Effector memory CD4-positive, alpha-beta T cell (primary cell): ENCODE measurements around the gene TUBA1A.
"Not testable (repeated sequence)": the region's sequence is repeated elsewhere in the genome, so short reads cannot be mapped to it uniquely, and the experiment has no call there.

Source experiments
- DNase-seq, 3 donors: peaks; one replicate each; pipeline ENCODE4 v3.0.0-alpha.2; 2020
- H3K27ac ChIP-seq: 2 replicates; pipeline ENCODE4 v1.7.0; 2013; ENCODE audit warnings: mild to moderate bottlenecking, low read length, moderate library complexity; ENCODE audit not compliant: insufficient read depth, poor library complexity, severe bottlenecking
- H3K27me3 ChIP-seq: replicated peaks from 2 replicates; pipeline ENCODE4 v1.7.0; 2013; ENCODE audit warnings: mild to moderate bottlenecking, low read length; ENCODE audit not compliant: insufficient read depth, control insufficient read depth, poor library complexity, severe bottlenecking
- H3K36me3 ChIP-seq: 2 replicates; pipeline ENCODE4 v1.7.0; 2013; ENCODE audit warnings: mild to moderate bottlenecking, low read length, moderate library complexity; ENCODE audit not compliant: control insufficient read depth, insufficient read depth
- H3K4me1 ChIP-seq: 2 replicates; pipeline ENCODE4 v1.7.0; 2013; ENCODE audit warnings: low read length, mild to moderate bottlenecking; ENCODE audit not compliant: control insufficient read depth, insufficient read depth, poor library complexity, severe bottlenecking
- H3K4me3 ChIP-seq: 2 replicates; pipeline ENCODE4 v1.7.0; 2013; ENCODE audit warnings: low read length, low read depth, mild to moderate bottlenecking; ENCODE audit not compliant: insufficient read depth, poor library complexity, severe bottlenecking
- H3K9me3 ChIP-seq: 2 replicates; pipeline ENCODE4 v1.7.0; 2013; ENCODE audit warnings: mild to moderate bottlenecking, low read length, moderate library complexity; ENCODE audit not compliant: control insufficient read depth

TUBA1A gene

GRCh38 chr12:49188201-49188915 lies 522 bp downstream of the TUBA1A start:
- Histone ChIP-seq H3K36me3 (peaks cover 12% of the 10 kb centered on the region), H3K4me3 (peak overlapping the region; percentile 93), H3K27me3 (no peaks in the 10 kb centered on the region), H3K27ac (peak overlapping the region; percentile 98), H3K9me3 (no peaks in the 10 kb centered on the region), H3K4me1 (peaks cover 9% of the 10 kb centered on the region)
- peak; percentile 49 to 72 (median 65) for DNase-seq

GRCh38 chr12:49187184-49187583 lies 1.7 kb downstream of the TUBA1A start:
- Histone ChIP-seq H3K9me3 (no peaks in the 10 kb centered on the region), H3K27me3 (no peaks in the 10 kb centered on the region), H3K4me3 (no peak overlapping the region), H3K36me3 (peaks cover 12% of the 10 kb centered on the region), H3K27ac (peak overlapping the region; percentile 98), H3K4me1 (peaks cover 9% of the 10 kb centered on the region)
- no peak for DNase-seq

GRCh38 chr12:49186307-49186706 lies 2.6 kb downstream of the TUBA1A start:
- DNase-seq, H3K27ac ChIP-seq, H3K9me3 ChIP-seq, H3K27me3 ChIP-seq, H3K4me1 ChIP-seq, H3K4me3 ChIP-seq: not testable (repeated sequence)
- peaks cover 12% of the 10 kb centered on the region for H3K36me3 ChIP-seq

- not testable (repeated sequence) for H3K27me3 ChIP-seq, H3K4me1 ChIP-seq, H3K9me3 ChIP-seq, DNase-seq, H3K4me3 ChIP-seq, H3K27ac ChIP-seq
- peaks cover 12% of the 10 kb centered on the region for H3K36me3 ChIP-seq
Observed at GRCh38 chr12:49184697-49185096, 4.2 kb downstream of the TUBA1A start.

- not testable (repeated sequence) for H3K4me1 ChIP-seq, DNase-seq, H3K4me3 ChIP-seq, H3K9me3 ChIP-seq, H3K27me3 ChIP-seq, H3K27ac ChIP-seq
- peaks cover 12% of the 10 kb centered on the region for H3K36me3 ChIP-seq
Observed at GRCh38 chr12:49183214-49183950, 5.5 kb downstream of the TUBA1A start.

- DNase-seq = no peak
- Histone ChIP-seq H3K27ac (no peak overlapping the region), H3K9me3 (no peaks in the 10 kb centered on the region), H3K36me3 (no peaks in the 10 kb centered on the region), H3K4me3 (no peak overlapping the region), H3K27me3 (no peaks in the 10 kb centered on the region), H3K4me1 (no peaks in the 10 kb centered on the region)
Observed at GRCh38 chr12:49174218-49174617, 14.7 kb downstream of the TUBA1A start.

GRCh38 chr12:49170924-49171323 lies 18.0 kb downstream of the TUBA1A start:
- H3K9me3 ChIP-seq = no peaks in the 10 kb centered on the region
- H3K27me3 ChIP-seq = no peaks in the 10 kb centered on the region
- no peaks in the 10 kb centered on the region for H3K4me1 ChIP-seq
- H3K4me3 ChIP-seq = no peak overlapping the region
- no peaks in the 10 kb centered on the region for H3K36me3 ChIP-seq
- H3K27ac ChIP-seq = no peak overlapping the region
- no peak for DNase-seq

- Histone ChIP-seq H3K4me3 (no peak overlapping the region), H3K27ac (no peak overlapping the region), H3K36me3 (no peaks in the 10 kb centered on the region), H3K27me3 (no peaks in the 10 kb centered on the region), H3K4me1 (no peaks in the 10 kb centered on the region), H3K9me3 (no peaks in the 10 kb centered on the region)
- no peak for DNase-seq
Observed at GRCh38 chr12:49165114-49165513, 23.8 kb downstream of the TUBA1A start.

- not testable (repeated sequence) for H3K4me3 ChIP-seq, H3K36me3 ChIP-seq, H3K27ac ChIP-seq, H3K9me3 ChIP-seq, H3K4me1 ChIP-seq, H3K27me3 ChIP-seq, DNase-seq
Observed at GRCh38 chr12:49161901-49162300, 27.0 kb downstream of the TUBA1A start.

- no peak for DNase-seq
- no peak overlapping the region for H3K27ac ChIP-seq
Observed at GRCh38 chr12:49161092-49161795, 27.6 kb downstream of the TUBA1A start.

More at GRCh38 chr12:49161092-49161795, 27.6 kb downstream of the TUBA1A start:
- Histone ChIP-seq H3K9me3 (no peaks in the 10 kb centered on the region), H3K4me3 (no peak overlapping the region), H3K36me3 (no peaks in the 10 kb centered on the region), H3K4me1 (no peaks in the 10 kb centered on the region), H3K27me3 (no peaks in the 10 kb centered on the region)
